Endothelial cell (in vitro differentiated cells): ENCODE data around the gene NF1. TPM values are rescaled to one million over a fixed set of nuclear protein-coding genes. Genes with fewer than 3 reads are reported as not detected.
"Not testable (repeated sequence)": the region's sequence is repeated elsewhere in the genome, so short reads cannot be mapped to it uniquely, and the experiment has no call there.

Experiments
- DNase-seq: peaks from one replicate; pipeline ENCODE4 v3.0.0; 2021; ENCODE audit warnings: low spot score
- H3K27ac Mint-ChIP-seq: one replicate; pipeline ENCODE4 v1.8.0; 2021; ENCODE audit warnings: mixed read lengths, inconsistent platforms; ENCODE audit not compliant: unreplicated experiment
- H3K27me3 Mint-ChIP-seq: one replicate; pipeline ENCODE4 v1.8.0; 2021; ENCODE audit warnings: mild to moderate bottlenecking, moderate library complexity, mixed read lengths, inconsistent platforms; ENCODE audit not compliant: unreplicated experiment
- H3K36me3 Mint-ChIP-seq: one replicate; pipeline ENCODE4 v1.8.0; 2021; ENCODE audit warnings: mild to moderate bottlenecking, low read depth, mixed read lengths, inconsistent platforms; ENCODE audit not compliant: unreplicated experiment
- H3K4me1 Mint-ChIP-seq: one replicate; pipeline ENCODE4 v1.8.0; 2021; ENCODE audit warnings: mild to moderate bottlenecking, mixed read lengths, inconsistent platforms; ENCODE audit not compliant: unreplicated experiment
- H3K4me3 Mint-ChIP-seq: one replicate; pipeline ENCODE4 v1.8.0; 2021; ENCODE audit warnings: mild to moderate bottlenecking, mixed read lengths, inconsistent platforms; ENCODE audit not compliant: unreplicated experiment
- H3K9me3 Mint-ChIP-seq: one replicate; pipeline ENCODE4 v1.8.0; 2021; ENCODE audit warnings: mixed read lengths, inconsistent platforms; ENCODE audit not compliant: unreplicated experiment
- total RNA-seq: library from RNA; stranded (reverse); fragmentation: NEBNext Ultra II Directional; extraction: Animal tissue kit (Norgen Biotek cat#: 25700); gene quantifications from one replicate; pipeline ENCODE4 v1.2.1, GENCODE V29; 2021; ENCODE audit not compliant: unreplicated experiment
- TF ChIP-seq, protein P1 (sequence below): fragments of 200-600 bp; sonication (generic); IDR thresholded peaks from one replicate; pipeline ENCODE4 v1.5.0; 2021; ENCODE audit warnings: antibody characterized with exemption; ENCODE audit not compliant: unreplicated experiment

NF1 gene
- total RNA-seq, 1 donor from 2014 or later, result 52.7 TPM

DNA sequence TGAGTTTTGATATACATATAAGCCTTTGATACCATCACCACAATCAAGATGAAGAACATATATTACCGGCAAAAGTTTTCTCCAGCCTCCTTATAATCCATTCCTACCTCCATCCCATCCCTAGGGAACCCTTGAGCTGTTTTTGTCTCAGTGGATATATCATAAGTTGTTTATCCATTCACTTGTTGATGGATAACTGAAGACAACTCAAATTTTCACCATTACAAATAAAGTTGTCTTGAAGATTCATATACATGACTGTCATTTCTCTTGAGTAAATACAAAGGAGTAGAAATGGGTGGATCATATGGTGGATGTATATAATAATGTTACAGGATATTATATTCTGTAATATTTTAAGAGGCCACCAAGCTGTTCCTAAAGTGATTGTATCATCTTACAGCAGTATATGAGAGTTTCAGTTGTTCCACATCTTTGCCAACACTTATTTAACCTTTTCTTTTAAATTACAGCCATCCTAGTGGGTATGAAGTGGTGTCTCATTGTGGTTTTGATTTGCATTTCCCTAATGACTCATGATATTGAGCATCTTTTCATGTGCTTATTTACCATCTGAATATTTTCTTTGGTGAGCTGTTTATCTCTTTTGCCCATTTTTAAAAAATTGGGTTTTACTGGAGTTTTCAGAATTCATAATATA lies 17.4 kb downstream of the NF1 start:
- DNase-seq, result no peak
- TF ChIP-seq, protein P1, sequence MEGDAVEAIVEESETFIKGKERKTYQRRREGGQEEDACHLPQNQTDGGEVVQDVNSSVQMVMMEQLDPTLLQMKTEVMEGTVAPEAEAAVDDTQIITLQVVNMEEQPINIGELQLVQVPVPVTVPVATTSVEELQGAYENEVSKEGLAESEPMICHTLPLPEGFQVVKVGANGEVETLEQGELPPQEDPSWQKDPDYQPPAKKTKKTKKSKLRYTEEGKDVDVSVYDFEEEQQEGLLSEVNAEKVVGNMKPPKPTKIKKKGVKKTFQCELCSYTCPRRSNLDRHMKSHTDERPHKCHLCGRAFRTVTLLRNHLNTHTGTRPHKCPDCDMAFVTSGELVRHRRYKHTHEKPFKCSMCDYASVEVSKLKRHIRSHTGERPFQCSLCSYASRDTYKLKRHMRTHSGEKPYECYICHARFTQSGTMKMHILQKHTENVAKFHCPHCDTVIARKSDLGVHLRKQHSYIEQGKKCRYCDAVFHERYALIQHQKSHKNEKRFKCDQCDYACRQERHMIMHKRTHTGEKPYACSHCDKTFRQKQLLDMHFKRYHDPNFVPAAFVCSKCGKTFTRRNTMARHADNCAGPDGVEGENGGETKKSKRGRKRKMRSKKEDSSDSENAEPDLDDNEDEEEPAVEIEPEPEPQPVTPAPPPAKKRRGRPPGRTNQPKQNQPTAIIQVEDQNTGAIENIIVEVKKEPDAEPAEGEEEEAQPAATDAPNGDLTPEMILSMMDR, result no peak
- no peaks in the 10 kb centered on the region for H3K9me3 Mint-ChIP-seq
- H3K4me3 Mint-ChIP-seq, result no peak overlapping the region
- peaks cover 1% of the 10 kb centered on the region for H3K27me3 Mint-ChIP-seq
- no peak overlapping the region for H3K27ac Mint-ChIP-seq
- H3K4me1 Mint-ChIP-seq, result peaks cover 27% of the 10 kb centered on the region
- no peaks in the 10 kb centered on the region for H3K36me3 Mint-ChIP-seq

DNA sequence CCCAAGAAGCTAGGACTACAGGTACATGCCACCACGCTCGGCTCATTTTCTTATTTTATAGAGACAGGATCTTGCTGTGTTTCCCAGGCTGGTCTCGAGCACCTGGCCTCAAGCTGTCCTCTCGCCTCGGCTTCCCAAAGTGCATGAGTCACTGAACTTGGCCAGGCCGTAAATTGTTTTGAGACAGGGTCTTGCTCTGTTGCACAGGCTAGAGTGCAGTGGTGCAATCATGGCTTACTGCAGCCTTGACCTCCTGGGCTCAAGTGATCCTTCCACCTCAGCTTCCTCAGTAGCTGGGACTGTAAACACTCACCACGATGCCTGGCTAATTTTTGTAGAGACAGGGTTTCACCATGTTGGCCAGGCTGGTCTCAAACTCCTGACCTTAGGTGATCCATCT lies 18.6 kb downstream of the NF1 start:
- not testable (repeated sequence) for DNase-seq, H3K4me3 Mint-ChIP-seq, H3K9me3 Mint-ChIP-seq, H3K27ac Mint-ChIP-seq, H3K27me3 Mint-ChIP-seq, H3K36me3 Mint-ChIP-seq
- peaks cover 27% of the 10 kb centered on the region for H3K4me1 Mint-ChIP-seq

DNA sequence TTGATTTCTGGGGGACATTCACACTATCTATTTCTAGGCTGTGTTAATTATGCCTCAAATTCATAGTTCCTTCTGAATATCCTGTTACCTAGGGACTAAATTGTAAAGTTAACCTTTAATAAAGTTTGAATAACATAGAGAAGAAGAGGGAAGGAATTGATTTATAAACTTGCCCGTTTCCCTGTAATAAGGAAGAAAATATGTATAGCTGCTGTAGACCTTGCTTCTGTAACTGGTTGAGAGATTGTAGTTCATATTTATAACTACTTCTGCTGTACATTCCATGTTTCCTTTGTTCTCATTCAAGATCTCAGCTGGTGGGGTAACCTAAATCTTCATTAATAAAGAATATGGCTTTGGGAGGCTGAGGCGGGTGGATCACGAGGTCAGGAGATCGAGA lies 19.2 kb downstream of the NF1 start:
- no peaks in the 10 kb centered on the region for H3K36me3 Mint-ChIP-seq
- no peak for DNase-seq
- TF ChIP-seq, protein P1, result no peak
- H3K27ac Mint-ChIP-seq, result no peak overlapping the region
- peaks cover 1% of the 10 kb centered on the region for H3K27me3 Mint-ChIP-seq
- H3K4me1 Mint-ChIP-seq, result peaks cover 27% of the 10 kb centered on the region
- H3K9me3 Mint-ChIP-seq, result no peaks in the 10 kb centered on the region
- no peak overlapping the region for H3K4me3 Mint-ChIP-seq

DNA sequence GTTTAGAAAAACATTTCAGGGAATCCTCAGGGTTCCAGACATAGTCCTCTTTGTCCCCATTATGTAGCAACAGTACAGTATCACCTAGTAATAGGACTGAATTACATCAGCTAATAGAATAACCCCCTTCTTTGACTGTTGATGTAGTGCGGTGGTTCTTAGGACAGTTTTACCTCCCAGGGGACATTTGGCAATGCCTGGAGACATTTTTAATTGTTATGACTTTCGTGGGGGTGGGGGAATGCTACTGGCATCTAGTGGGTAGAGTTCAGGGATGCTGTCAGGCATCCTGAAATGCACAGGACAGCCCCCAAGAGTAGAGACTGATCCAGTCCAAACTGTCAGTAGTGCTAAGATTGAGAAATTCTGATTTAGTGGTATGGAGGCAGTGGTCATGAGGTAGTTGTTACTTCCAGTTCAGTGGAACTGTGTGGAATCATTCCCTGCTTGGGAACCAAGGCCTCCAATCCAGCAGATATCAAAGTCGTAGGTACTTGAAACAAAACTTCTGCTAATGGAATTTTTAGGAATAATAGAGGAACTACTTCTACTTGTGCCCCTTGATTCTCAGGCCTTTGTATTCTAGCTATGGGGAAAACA lies 20.3 kb downstream of the NF1 start:
- Mint-ChIP-seq H3K4me1 (peaks cover 20% of the 10 kb centered on the region), H3K27ac (peak overlapping the region; percentile 45), H3K36me3 (no peaks in the 10 kb centered on the region), H3K4me3 (no peak overlapping the region), H3K27me3 (no peaks in the 10 kb centered on the region), H3K9me3 (no peaks in the 10 kb centered on the region)
- TF ChIP-seq, protein P1, result no peak
- no peak for DNase-seq

DNA sequence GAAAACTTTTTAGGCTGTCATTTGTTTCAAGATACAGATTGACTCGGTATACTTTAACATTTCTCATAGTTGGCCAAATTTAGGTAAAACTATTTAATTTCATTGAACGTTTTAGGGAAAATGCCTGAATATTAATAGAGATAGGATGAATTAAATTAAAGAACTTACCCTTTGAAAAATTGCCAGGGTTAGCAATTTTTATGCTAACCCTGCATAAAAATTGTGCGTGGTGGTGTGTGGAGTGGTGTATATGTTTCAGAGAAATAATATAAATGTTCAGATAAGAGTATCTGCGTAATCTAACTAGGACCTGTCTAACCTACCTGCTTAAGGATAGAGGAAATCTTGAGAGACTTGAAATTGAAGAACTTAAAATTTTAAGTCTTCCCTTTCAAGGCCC lies 21.4 kb downstream of the NF1 start:
- no peak overlapping the region for H3K27ac Mint-ChIP-seq
- H3K27me3 Mint-ChIP-seq, result no peaks in the 10 kb centered on the region
- DNase-seq, result no peak
- TF ChIP-seq, protein P1, result no peak
- H3K36me3 Mint-ChIP-seq, result no peaks in the 10 kb centered on the region
- H3K9me3 Mint-ChIP-seq, result no peaks in the 10 kb centered on the region
- no peak overlapping the region for H3K4me3 Mint-ChIP-seq
- peaks cover 9% of the 10 kb centered on the region for H3K4me1 Mint-ChIP-seq
